ENCODE results near the gene POLN. TPM values are rescaled to one million over a fixed set of nuclear protein-coding genes. Genes with fewer than 3 reads are reported as not detected.
"Not testable (repeated sequence)": the region's sequence is repeated elsewhere in the genome, so short reads cannot be mapped to it uniquely, and the experiment has no call there.

The POLN gene
- polyA plus RNA-seq, 1 donor: 3.1 TPM

GRCh38 chr4:2040391-2041238 lies 201.3 kb downstream of the POLN start:
- no peak for DNase-seq

GRCh38 chr4:2036866-2037265 lies 205.1 kb downstream of the POLN start:
- no peak for DNase-seq

- no peak for DNase-seq
These were observed 205.6 kb downstream of the POLN start for GRCh38 chr4:2036327-2036726.

- not testable (repeated sequence) for DNase-seq
These were observed 210.8 kb downstream of the POLN start for GRCh38 chr4:2031161-2031560.

GRCh38 chr4:2027120-2027519 lies 214.8 kb downstream of the POLN start:
- not testable (repeated sequence) for DNase-seq

- DNase-seq: no peak
These were observed 216.1 kb downstream of the POLN start for GRCh38 chr4:2025817-2026216.

- no peak for DNase-seq
These were observed 217.2 kb downstream of the POLN start for GRCh38 chr4:2024683-2025082.

Other genes starting within 250 kb of the POLN start
- gene NELFA, start 233.1 kb downstream of the POLN start, polyA plus RNA-seq (ENCODE audit: insufficient read length): 28.3 TPM
- 4.4 TPM for gene NAT8L, start 182.8 kb downstream of the POLN start, polyA plus RNA-seq (ENCODE audit: insufficient read length)
- gene HAUS3, start within 50 bp of the POLN start, polyA plus RNA-seq (ENCODE audit: insufficient read length): 13.7 TPM
- gene MXD4, start 20.0 kb upstream of the POLN start, polyA plus RNA-seq (ENCODE audit: insufficient read length): 69.2 TPM
- 2.5 TPM for gene ZFYVE28, start 176.5 kb upstream of the POLN start, polyA plus RNA-seq (ENCODE audit: insufficient read length)
- gene CFAP99, start 176.8 kb upstream of the POLN start, polyA plus RNA-seq (ENCODE audit: insufficient read length): not detected
- 39.6 TPM for gene RNF4, start 227.0 kb upstream of the POLN start, polyA plus RNA-seq (ENCODE audit: insufficient read length)